ENCODE data around the gene ABHD1.
"Not testable (repeated sequence)": the region's sequence is repeated elsewhere in the genome, so short reads cannot be mapped to it uniquely, and the experiment has no call there.

ABHD1 gene

GRCh38 chr2:27175330-27175729, 51.7 kb downstream of the ABHD1 start:
- DNase-seq, result no peak

- DNase-seq, result not testable (repeated sequence)
Measured at GRCh38 chr2:27175781-27176180, 52.2 kb downstream of the ABHD1 start.

GRCh38 chr2:27177441-27178351, 54.1 kb downstream of the ABHD1 start:
- DNase-seq, result no peak

- no peak for DNase-seq
Measured at GRCh38 chr2:27178469-27178868, 54.9 kb downstream of the ABHD1 start.

GRCh38 chr2:27179344-27180000, 55.9 kb downstream of the ABHD1 start:
- no peak for DNase-seq
